HUES6 (cell line): Measurements from ENCODE around the gene SPON1.
"Not testable (repeated sequence)": the region's sequence is repeated elsewhere in the genome, so short reads cannot be mapped to it uniquely, and the experiment has no call there.

ENCODE experiments used
- H3K27ac ChIP-seq: 2 replicates; pipeline ENCODE4 v1.7.0; 2013; ENCODE audit warnings: low read depth, mild to moderate bottlenecking, low read length, inconsistent platforms
- H3K27me3 ChIP-seq: 2 replicates; pipeline ENCODE4 v1.6.1; 2013; ENCODE audit warnings: low read length; ENCODE audit not compliant: control insufficient read depth, insufficient read depth
- H3K36me3 ChIP-seq: 2 replicates; pipeline ENCODE4 v1.6.1; 2013; ENCODE audit warnings: low read length; ENCODE audit not compliant: control insufficient read depth, insufficient read depth
- H3K4me1 ChIP-seq: 2 replicates; pipeline ENCODE4 v1.6.1; 2013; ENCODE audit warnings: low read length; ENCODE audit not compliant: control insufficient read depth, insufficient read depth
- H3K4me3 ChIP-seq: 2 replicates; pipeline ENCODE4 v1.5.1; 2013; ENCODE audit warnings: low read depth, low read length
- H3K9ac ChIP-seq: one replicate; pipeline ENCODE4 v1.6.1; 2013; ENCODE audit warnings: mild to moderate bottlenecking, low read length
- H3K9me3 ChIP-seq: 2 replicates; pipeline ENCODE4 v1.6.1; 2013; ENCODE audit warnings: low read depth, low read length; ENCODE audit not compliant: control insufficient read depth, insufficient read depth

The SPON1 gene

DNA sequence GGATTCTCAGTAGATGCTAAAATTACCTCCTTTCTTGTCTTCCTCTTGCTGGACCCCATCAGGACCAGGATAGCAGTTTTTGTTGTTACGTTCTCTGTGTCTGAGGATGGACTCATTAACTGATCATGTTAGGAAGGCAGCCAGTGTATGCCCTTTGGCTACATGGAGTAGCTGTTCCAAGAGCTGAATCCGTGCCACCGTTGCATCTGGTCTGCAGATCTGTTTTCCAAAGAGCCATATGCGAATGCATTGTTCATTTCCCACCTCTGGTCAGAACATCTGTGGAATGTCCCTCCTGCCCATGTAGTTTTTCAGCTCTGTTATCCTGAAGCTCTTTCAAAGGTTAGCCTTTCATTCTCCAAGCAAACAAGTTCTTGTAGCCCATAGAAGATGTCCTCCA is 188.4 kb downstream of the SPON1 start:
- H3K36me3 ChIP-seq = no peaks in the 10 kb centered on the region
- H3K27ac ChIP-seq = no peak overlapping the region
- H3K4me3 ChIP-seq = no peak overlapping the region
- H3K9me3 ChIP-seq = peaks cover 30% of the 10 kb centered on the region
- H3K9ac ChIP-seq = no peak overlapping the region
- no peaks in the 10 kb centered on the region for H3K4me1 ChIP-seq
- no peaks in the 10 kb centered on the region for H3K27me3 ChIP-seq

DNA sequence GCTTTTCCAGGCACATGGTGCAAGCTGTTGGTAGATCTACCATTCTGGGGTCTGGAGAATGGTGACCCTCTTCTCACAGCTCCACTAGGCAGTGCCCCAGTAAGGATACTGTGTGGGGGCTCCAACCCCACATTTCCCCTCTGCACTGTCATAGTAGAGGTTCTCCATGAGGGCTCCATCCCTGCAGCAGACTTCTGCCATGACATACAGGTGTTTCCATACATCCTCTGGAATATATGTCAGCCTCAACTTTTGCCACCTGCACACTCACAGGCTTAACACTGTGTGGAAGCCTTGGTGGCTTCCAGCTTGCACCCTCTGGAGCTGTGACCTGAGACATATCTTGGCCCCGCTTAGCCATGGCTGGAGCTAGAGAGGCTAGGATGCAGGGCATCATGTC is 191.6 kb downstream of the SPON1 start:
- H3K27me3 ChIP-seq, H3K4me3 ChIP-seq, H3K4me1 ChIP-seq, H3K9ac ChIP-seq, H3K36me3 ChIP-seq, H3K27ac ChIP-seq: not testable (repeated sequence)
- peaks cover 47% of the 10 kb centered on the region for H3K9me3 ChIP-seq

DNA sequence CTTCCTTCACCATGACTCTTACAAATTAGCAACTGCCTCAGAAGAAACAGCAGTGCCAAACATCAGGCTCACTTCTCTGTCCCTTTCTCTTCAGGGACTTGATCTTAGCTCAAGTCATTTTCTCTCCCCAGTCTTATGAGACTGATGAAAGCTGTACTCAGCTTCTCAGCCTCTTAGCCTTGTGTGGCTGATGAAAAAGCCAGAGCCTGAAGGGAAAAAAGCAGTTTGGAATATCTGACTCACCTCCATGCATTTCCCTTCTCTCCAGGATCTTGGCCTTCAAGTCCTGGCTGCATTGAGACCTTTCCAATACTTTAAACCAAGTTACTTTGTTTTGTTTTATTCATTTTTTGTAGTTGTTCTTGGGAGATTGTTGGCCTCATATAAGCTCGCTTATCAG is 195.9 kb downstream of the SPON1 start:
- no peaks in the 10 kb centered on the region for H3K36me3 ChIP-seq
- H3K4me1 ChIP-seq = no peaks in the 10 kb centered on the region
- H3K9ac ChIP-seq = no peak overlapping the region
- no peaks in the 10 kb centered on the region for H3K27me3 ChIP-seq
- H3K4me3 ChIP-seq = no peak overlapping the region
- peaks cover 36% of the 10 kb centered on the region for H3K9me3 ChIP-seq
- no peak overlapping the region for H3K27ac ChIP-seq

DNA sequence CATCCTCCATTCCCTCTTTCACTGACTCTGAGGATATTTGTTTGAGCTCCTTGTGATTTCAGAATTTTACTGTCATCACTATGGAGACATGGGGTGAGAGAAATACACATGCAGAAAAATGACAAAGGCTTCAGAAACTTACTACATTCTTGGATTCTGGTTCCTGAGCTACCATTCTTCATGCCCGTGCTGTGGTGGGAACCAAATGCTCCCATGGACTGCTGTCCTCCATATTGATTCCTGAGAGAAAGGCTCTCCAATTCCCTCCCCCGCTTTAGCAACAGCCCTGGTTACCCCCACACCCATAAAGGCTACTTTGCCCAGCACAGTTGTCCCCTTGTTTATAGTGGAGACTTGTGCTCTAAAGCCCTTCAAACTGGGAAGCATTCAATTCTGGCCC is 201.1 kb downstream of the SPON1 start:
- Histone ChIP-seq H3K4me3 (no peak overlapping the region), H3K9me3 (peaks cover 14% of the 10 kb centered on the region; the same call in 1 of the 2 replicates), H3K27ac (no peak overlapping the region), H3K4me1 (no peaks in the 10 kb centered on the region), H3K36me3 (no peaks in the 10 kb centered on the region), H3K27me3 (no peaks in the 10 kb centered on the region), H3K9ac (no peak overlapping the region)

DNA sequence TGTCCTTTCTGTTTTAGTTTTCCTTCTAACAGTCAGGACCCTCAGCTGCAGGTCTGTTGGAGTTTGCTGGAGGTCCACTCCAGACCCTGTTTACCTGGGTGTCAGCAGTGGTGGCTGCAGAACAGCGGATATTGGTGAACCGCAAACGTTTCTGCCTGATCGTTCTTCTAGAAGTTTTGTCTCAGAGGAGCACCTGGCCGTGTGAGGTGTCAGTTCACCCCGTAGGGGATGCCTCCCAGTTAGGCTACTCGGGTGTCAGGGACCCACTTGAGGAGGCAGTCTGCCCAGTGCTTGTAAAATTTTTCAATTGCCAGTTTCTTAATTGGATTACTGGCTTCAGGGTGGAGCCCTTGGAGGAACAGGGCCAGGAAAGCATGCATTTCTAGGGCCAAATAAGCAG is 211.2 kb downstream of the SPON1 start:
- H3K4me1 ChIP-seq, H3K9me3 ChIP-seq, H3K36me3 ChIP-seq, H3K27me3 ChIP-seq, H3K27ac ChIP-seq, H3K9ac ChIP-seq, H3K4me3 ChIP-seq: not testable (repeated sequence)

DNA sequence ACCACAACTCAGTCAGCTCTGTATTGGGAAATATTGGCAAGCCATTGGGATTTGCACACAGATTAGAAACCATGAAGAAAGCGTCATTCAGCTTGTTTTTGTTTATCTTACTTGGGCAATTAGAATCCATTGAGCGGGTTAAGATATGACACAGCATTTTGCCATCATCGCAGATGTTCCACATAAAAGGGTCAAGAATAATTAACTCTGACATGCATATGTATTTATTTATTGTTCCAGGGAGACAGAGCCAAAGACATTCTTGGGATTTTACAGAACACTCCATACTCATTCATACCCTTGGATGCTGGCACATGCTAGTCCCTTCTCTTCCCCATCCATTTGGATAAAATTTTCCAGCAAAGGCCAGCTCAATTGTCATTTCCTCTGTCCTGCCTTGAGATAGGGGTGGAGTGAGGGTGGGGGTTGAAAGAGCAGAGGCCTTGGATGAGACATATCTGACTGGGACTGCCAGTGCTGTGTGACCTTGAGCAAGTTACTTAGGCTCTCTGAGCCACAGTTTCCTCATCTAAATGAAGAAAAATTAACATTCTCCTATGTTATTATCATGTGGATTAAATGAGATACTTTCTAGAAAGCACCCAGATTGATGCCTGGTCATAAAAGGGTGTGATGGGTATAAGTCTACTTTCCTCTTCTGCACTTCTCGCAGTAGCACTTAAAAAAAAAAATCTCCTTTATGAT is 216.7 kb downstream of the SPON1 start:
- H3K27me3 ChIP-seq = no peaks in the 10 kb centered on the region
- peaks cover 19% of the 10 kb centered on the region for H3K4me1 ChIP-seq
- no peaks in the 10 kb centered on the region for H3K9me3 ChIP-seq
- H3K4me3 ChIP-seq = no peak overlapping the region
- no peak overlapping the region for H3K27ac ChIP-seq
- no peaks in the 10 kb centered on the region for H3K36me3 ChIP-seq
- no peak overlapping the region for H3K9ac ChIP-seq

DNA sequence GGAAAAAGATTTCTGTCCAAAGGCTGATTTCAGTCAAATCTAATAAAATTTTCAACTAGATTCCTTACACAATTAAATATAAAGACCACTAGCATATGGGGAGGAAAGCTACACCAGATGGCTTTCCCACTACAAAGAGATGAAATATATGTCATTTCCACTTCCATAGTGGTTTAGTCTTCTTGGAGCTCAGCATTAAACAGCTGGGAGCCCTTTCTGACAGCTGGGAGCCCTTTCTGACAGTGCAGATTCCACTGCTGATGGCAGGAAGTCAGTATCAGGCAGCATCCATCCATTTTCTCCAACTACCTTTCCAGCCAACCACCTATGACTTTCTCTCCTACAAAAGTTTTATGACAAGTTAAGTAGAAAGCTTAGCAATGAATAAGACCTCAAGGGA is 218.6 kb downstream of the SPON1 start:
- Histone ChIP-seq H3K4me3 (no peak overlapping the region), H3K4me1 (peaks cover 22% of the 10 kb centered on the region), H3K9ac (no peak overlapping the region), H3K27ac (no peak overlapping the region), H3K36me3 (no peaks in the 10 kb centered on the region), H3K27me3 (no peaks in the 10 kb centered on the region), H3K9me3 (no peaks in the 10 kb centered on the region)

DNA sequence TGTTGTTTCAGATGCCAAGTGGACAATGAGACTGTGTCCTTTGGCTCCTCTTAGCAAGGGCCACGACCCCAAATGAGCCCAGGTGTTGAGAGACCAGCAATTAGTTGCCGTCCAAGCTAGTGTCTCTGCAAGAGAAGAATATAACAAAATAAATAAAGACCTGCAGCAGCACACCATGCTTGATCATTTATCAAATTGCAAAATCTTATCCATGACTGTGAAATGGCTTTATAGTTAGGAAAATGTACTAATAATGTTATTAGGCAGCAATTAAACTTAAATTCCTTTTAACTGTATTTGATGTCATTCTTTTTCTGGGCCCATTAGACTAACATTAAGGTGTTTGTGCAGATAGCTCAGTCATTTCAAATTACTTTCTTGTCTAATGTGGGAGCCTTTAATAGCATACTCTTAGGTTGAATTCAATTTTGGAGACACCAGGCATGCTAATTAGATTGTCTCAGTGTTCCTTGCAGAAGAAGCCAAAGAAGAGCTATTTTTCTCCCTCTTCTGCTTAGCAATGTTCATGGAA is 220.4 kb downstream of the SPON1 start:
- peaks cover 22% of the 10 kb centered on the region for H3K4me1 ChIP-seq
- H3K27ac ChIP-seq = no peak overlapping the region
- no peak overlapping the region for H3K9ac ChIP-seq
- H3K27me3 ChIP-seq = no peaks in the 10 kb centered on the region
- no peak overlapping the region for H3K4me3 ChIP-seq
- H3K36me3 ChIP-seq = no peaks in the 10 kb centered on the region
- H3K9me3 ChIP-seq = no peaks in the 10 kb centered on the region

DNA sequence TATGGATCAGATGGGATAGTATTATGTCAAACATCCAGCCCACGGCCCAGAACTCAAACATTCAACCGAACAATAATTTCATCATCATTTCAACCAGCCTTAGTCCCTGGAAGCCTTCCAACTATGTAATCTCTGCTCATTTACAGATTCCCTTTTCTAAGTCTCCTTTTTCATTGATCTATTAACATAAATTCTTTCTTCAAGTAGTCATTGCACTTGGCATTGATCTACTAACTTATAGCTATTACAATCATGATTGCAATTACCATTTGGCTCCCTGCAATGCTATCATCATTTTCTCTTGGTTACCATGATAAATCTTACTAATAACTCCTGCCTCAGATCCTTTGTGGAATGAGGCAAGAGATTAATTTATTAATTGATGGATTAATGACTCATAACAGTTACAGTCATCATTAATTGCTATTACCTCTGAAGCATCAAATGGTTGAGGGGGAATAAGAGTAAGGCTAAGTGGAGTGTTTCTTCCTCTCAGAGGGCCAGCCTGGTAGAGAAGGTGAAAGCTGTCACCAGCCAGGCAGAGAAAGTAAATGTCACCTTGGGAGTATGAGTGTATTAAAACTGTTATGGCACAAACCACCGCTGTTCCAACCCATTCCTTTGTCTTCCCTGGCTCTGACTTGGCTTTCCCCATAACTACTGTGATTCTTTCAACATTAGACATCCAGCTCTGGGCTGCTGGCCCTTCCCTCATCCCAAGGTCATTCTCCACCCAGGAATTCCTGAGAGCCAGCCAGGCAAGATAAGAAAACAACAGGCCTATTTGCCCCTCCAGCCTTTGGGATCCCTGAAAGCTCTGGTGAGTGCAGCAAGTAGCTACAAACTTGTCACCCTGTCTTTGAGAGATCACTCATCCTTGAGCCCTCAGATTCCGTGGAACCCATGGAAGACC is 221.8 kb downstream of the SPON1 start:
- Histone ChIP-seq H3K27ac (no peak overlapping the region), H3K27me3 (no peaks in the 10 kb centered on the region), H3K4me3 (no peak overlapping the region), H3K36me3 (no peaks in the 10 kb centered on the region), H3K4me1 (peaks cover 18% of the 10 kb centered on the region), H3K9me3 (no peaks in the 10 kb centered on the region), H3K9ac (no peak overlapping the region)

DNA sequence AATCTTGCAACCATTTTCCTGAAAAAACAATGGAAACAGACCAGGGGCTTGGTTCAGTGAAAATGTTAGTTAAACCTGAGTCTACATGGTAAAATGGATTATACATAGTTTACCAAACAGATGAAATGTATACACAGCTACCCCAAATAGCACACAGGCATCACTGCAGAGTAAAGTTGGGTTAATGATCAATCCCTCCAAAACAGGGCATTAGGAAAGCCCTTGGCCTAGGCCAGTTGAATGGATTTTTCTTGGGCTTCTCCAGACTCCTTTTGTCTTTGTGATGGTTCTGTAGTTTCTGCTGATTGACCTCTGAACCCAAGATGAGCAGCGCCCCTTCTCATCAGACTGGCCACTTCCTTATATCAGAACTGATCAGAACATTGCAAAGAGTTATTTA is 222.9 kb downstream of the SPON1 start:
- Histone ChIP-seq H3K4me1 (peaks cover 8% of the 10 kb centered on the region; the same call in 1 of the 2 replicates), H3K9me3 (no peaks in the 10 kb centered on the region), H3K9ac (no peak overlapping the region), H3K27ac (no peak overlapping the region), H3K27me3 (no peaks in the 10 kb centered on the region), H3K36me3 (no peaks in the 10 kb centered on the region), H3K4me3 (no peak overlapping the region)
